ENCODE measurements around the gene SPTBN2.

Gene SPTBN2

DNA sequence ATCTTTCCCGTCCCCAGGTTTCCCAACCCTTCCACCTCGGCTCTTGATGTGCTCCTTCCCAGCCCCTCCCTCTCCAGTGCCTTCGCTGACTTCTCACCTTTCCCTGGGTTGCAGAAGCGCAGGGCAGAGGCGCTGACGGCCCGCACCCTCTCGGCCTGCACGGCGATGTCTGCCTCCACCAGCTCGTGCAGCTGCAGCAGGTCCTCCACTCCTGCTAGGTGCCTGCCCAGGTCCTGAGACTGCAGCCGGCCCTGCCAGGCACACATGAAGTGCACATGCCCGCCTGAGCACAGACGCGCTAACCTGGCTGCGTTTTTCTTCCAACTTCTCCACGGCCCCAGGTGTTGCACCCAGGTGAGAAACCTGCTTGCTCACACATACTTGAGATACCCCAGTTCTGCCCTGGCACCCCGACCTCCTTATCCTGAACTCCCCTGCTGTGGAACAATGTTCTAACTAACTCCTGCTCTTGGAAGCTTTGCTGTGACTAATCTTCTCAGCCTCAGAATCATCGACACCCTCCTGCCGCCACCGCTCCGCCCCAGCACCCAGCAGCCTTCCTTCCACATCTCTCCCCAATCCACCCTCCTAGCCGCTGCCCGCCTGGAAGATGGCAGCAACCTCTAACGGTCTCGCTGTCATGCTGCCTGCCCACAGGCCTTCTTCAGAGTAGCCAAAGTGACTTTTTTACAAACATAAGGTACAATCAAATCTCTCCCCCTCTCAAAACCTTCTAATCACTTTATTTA, 23.3 kb downstream of the SPTBN2 start:
- Histone ChIP-seq H3K4me3 (ENCODE audit: low read length) (no peak overlapping the region), H2AFZ (ENCODE audit: low read depth, low read length) (no peak overlapping the region), H3K27me3 (ENCODE audit: insufficient read depth, low read length) (no peaks in the 10 kb centered on the region), H3K4me1 (ENCODE audit: insufficient read depth, low read length) (no peaks in the 10 kb centered on the region), H3K9me3 (ENCODE audit: low read length) (peaks cover 7% of the 10 kb centered on the region), H3K36me3 (ENCODE audit: insufficient read depth, low read length) (peaks cover 65% of the 10 kb centered on the region)

DNA sequence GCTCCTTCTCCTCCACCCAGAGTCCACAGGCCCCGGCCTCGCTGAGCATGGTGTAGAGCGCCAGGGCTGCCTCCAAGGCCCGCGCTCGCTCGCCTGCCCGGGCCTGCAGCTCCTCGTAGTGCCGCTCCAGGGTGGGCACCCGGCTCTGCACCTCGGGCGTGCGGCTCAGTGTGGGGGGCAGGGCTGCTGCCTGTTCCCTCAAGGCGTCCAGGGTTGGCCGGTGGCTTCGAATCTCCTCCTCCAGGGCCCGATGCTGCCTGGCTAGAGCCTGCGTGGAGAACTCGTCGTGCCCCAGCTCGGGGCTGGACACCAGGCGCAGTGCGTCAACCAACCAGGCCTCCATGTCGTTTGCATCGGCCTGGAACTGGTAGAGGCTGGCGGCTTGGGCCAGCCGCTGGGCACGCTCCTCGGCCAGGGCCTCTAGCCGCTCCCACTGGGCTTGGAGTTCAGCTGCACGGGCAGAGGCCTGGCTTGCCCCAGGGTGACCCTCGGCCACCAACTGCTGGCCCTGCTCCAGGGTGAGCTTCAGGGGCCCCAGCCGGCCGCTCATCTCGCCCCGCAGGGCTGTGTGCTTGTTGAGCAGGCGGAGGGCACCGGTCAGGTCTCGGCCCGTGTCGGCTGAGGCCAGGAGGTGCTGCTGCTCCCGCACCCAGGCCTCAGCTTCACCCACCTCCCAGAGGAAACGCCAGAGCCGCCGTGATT, 24.2 kb downstream of the SPTBN2 start:
- no peak overlapping the region for H2AFZ ChIP-seq (ENCODE audit: low read depth, low read length)
- no peaks in the 10 kb centered on the region for H3K4me1 ChIP-seq (ENCODE audit: insufficient read depth, low read length)
- no peak overlapping the region for H3K4me3 ChIP-seq (ENCODE audit: low read length)
- H3K27me3 ChIP-seq (ENCODE audit: insufficient read depth, low read length): no peaks in the 10 kb centered on the region
- H3K36me3 ChIP-seq (ENCODE audit: insufficient read depth, low read length): peaks cover 67% of the 10 kb centered on the region
- peaks cover 13% of the 10 kb centered on the region for H3K9me3 ChIP-seq (ENCODE audit: low read length)

DNA sequence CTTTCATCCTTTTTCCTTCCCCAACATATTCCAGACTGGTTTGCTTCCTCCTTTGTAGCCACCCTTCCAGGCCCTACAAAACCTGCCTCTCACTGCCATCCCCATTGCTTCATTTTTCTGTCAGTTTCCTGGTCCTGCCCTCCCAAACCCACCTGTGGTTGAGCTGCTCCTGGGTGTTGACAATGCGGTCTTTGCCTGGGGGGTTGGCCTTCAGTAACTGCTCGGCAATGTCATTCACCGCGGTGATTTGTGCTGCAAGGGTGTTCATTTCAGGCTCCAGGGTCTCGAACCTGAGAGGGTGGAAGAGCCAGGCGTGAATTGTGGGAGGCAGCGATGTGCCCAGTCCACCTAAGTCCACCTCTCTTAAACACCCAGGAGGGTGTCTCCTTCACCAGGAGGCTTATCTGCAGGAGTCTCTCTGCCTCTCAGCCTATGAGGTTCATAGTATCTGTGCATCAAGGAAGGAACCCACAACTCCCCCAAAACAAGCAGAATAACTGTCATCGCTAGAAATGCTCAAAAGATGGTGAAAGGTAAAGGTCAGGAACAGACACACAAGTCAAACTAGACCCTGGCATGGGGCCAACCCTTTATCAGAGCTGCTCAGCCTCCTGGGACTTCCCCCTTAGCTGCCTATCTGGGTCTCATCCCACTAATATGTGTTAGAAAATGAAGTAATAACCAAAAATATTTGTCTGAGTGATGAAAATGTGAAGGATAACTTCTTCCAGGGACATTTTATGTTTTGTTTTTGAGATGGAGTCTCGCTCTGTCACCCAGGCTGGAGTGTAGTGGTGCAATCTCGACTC, 27.4 kb downstream of the SPTBN2 start:
- Histone ChIP-seq H3K9me3 (ENCODE audit: low read length) (peaks cover 18% of the 10 kb centered on the region), H3K4me1 (ENCODE audit: insufficient read depth, low read length) (no peaks in the 10 kb centered on the region), H3K27me3 (ENCODE audit: insufficient read depth, low read length) (no peaks in the 10 kb centered on the region), H2AFZ (ENCODE audit: low read depth, low read length) (no peak overlapping the region), H3K36me3 (ENCODE audit: insufficient read depth, low read length) (peaks cover 73% of the 10 kb centered on the region), H3K4me3 (ENCODE audit: low read length) (no peak overlapping the region)

DNA sequence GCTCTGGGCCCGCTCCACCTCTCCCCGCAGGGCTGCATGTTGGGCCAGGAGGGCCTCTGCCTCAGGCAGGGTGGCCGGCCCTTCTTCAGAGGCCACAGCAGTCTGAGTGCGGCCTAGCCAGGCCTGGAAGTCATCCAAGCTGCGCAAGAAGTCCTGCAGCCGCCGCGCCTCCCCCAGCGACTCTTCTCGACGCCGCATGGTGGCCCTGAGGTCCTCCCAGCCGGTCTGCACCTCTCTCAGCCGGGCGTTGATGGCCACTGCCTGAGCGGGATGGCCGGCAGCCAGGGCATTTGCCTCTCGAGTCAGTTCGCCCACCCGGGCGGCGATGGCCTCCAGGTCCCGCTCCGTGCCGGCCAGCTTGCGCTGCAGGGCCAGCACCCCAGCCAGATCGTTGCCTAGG, 28.3 kb downstream of the SPTBN2 start:
- no peak overlapping the region for H3K4me3 ChIP-seq (ENCODE audit: low read length)
- peaks cover 76% of the 10 kb centered on the region for H3K36me3 ChIP-seq (ENCODE audit: insufficient read depth, low read length)
- H2AFZ ChIP-seq (ENCODE audit: low read depth, low read length): no peak overlapping the region
- H3K27me3 ChIP-seq (ENCODE audit: insufficient read depth, low read length): no peaks in the 10 kb centered on the region
- no peaks in the 10 kb centered on the region for H3K4me1 ChIP-seq (ENCODE audit: insufficient read depth, low read length)
- H3K9me3 ChIP-seq (ENCODE audit: low read length): peaks cover 18% of the 10 kb centered on the region

DNA sequence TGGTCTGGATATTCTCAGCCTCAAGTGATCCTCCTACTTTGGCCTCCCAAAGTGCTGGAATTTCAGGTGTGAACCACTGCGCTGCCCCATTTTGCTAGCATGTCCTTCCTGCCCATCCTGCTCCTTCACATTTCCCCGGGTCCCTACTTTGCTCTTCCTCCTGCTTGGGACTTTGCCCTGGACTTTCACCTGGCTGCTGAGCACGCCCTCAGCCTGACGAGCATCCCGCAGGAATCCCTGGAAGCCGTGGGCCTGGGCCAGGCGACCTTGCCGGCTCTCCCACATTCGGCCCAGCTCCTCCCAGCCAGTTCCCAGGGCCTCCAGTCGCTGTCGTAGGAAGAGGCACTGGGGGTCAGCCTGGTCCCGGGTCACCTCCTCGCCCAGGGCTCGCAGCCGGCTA, 28.7 kb downstream of the SPTBN2 start:
- no peak overlapping the region for H3K4me3 ChIP-seq (ENCODE audit: low read length)
- H3K4me1 ChIP-seq (ENCODE audit: insufficient read depth, low read length): no peaks in the 10 kb centered on the region
- H3K36me3 ChIP-seq (ENCODE audit: insufficient read depth, low read length): peaks cover 72% of the 10 kb centered on the region
- no peak overlapping the region for H2AFZ ChIP-seq (ENCODE audit: low read depth, low read length)
- peaks cover 18% of the 10 kb centered on the region for H3K9me3 ChIP-seq (ENCODE audit: low read length)
- no peaks in the 10 kb centered on the region for H3K27me3 ChIP-seq (ENCODE audit: insufficient read depth, low read length)

DNA sequence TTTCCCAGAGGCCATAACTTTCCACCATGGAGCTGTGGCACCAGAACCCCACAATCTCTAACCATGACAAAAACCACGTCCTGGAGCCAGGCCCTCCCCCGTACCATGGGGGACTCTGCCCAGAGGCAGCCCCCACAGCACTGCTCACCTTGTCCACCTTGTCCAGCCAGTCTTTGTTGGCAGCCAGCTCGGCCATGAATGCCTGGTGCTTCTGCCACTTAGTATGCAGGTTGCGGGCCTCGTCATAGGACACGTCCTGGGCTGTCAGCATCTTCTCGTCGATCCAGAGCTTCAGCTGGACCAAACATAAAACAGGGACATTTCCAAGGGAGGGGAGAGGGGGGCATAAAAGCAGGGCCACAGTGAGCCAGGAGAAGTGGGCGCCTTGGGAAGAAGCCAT, 30.5 kb downstream of the SPTBN2 start:
- Histone ChIP-seq H3K36me3 (ENCODE audit: insufficient read depth, low read length) (peaks cover 67% of the 10 kb centered on the region), H3K4me1 (ENCODE audit: insufficient read depth, low read length) (no peaks in the 10 kb centered on the region), H3K9me3 (ENCODE audit: low read length) (peaks cover 18% of the 10 kb centered on the region), H2AFZ (ENCODE audit: low read depth, low read length) (no peak overlapping the region), H3K27me3 (ENCODE audit: insufficient read depth, low read length) (no peaks in the 10 kb centered on the region), H3K4me3 (ENCODE audit: low read length) (no peak overlapping the region)

DNA sequence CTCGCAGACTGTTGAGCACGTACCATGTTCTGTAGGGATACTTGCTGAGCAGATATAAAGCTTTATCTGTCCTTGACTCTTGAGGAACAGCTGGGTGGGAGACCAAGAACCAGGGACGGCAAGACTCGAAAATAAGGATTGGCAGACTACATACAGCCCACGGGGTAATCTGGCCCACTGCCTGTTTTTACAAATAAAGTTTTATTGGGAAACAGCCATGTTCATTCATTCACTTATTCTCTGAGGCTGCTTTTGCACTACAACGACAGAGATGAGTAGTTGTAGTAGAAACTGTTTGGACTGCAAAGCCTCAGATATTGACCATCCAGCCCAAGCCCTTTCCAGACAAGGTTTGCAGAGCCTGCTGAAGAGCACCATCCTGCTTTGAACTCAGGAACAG, 31.0 kb downstream of the SPTBN2 start:
- Histone ChIP-seq H3K4me1 (ENCODE audit: insufficient read depth, low read length) (no peaks in the 10 kb centered on the region), H3K27me3 (ENCODE audit: insufficient read depth, low read length) (no peaks in the 10 kb centered on the region), H3K36me3 (ENCODE audit: insufficient read depth, low read length) (peaks cover 72% of the 10 kb centered on the region), H3K4me3 (ENCODE audit: low read length) (no peak overlapping the region), H3K9me3 (ENCODE audit: low read length) (peaks cover 18% of the 10 kb centered on the region), H2AFZ (ENCODE audit: low read depth, low read length) (no peak overlapping the region)

DNA sequence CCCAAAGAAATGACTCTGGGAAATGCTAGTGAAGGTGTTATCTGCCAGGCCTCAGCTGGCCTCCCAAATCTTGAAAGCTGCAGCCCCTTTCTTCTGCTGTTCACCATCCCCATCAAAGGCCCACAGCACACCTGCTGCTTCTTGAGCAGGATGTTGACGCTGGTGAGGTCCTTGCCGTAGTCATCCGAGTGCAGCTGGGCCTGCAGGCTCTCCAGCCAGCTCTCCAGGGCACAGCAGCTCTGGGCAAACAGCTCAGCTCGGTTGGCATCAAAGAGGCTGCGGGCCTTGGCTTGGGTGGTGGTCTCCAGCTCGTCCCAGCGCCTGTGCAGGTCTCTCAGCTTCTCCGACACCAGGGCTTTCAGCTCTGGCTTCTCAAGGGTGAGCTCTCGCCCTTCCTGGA, 32.9 kb downstream of the SPTBN2 start:
- no peaks in the 10 kb centered on the region for H3K4me1 ChIP-seq (ENCODE audit: insufficient read depth, low read length)
- peaks cover 78% of the 10 kb centered on the region for H3K36me3 ChIP-seq (ENCODE audit: insufficient read depth, low read length)
- no peak overlapping the region for H3K4me3 ChIP-seq (ENCODE audit: low read length)

DNA sequence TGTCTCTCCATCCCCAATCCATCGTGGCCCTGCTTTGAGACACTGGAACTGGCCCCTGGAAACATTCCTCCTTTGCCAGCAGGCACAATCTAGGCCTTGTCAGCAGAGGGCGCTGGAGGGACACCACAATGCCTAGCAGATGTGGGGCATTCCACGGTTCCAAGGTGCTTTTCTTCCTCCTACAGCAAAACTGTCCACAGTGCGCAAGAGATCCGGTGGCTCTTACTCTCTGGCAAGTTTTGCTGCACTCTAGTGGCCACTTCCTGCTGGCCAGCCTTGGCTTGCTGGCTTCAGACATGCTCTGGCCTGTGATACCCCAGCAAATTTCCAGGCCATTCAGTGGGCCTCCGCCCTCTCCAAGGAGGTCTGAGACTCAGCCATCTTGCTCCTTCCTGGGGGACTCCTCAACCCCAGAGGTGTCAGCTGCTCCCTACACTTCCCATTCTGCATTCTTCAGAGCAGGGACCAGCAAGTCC, 34.2 kb downstream of the SPTBN2 start:
- H3K27me3 ChIP-seq (ENCODE audit: insufficient read depth, low read length): no peaks in the 10 kb centered on the region
- no peak overlapping the region for H2AFZ ChIP-seq (ENCODE audit: low read depth, low read length)
- H3K9me3 ChIP-seq (ENCODE audit: low read length): peaks cover 6% of the 10 kb centered on the region
- peaks cover 73% of the 10 kb centered on the region for H3K36me3 ChIP-seq (ENCODE audit: insufficient read depth, low read length)
- H3K4me1 ChIP-seq (ENCODE audit: insufficient read depth, low read length): no peaks in the 10 kb centered on the region
- no peak overlapping the region for H3K4me3 ChIP-seq (ENCODE audit: low read length)

More for the DNA sequence above, 32.9 kb downstream of the SPTBN2 start:
- Histone ChIP-seq H3K27me3 (ENCODE audit: insufficient read depth, low read length) (no peaks in the 10 kb centered on the region), H3K9me3 (ENCODE audit: low read length) (peaks cover 15% of the 10 kb centered on the region), H2AFZ (ENCODE audit: low read depth, low read length) (no peak overlapping the region)

DNA sequence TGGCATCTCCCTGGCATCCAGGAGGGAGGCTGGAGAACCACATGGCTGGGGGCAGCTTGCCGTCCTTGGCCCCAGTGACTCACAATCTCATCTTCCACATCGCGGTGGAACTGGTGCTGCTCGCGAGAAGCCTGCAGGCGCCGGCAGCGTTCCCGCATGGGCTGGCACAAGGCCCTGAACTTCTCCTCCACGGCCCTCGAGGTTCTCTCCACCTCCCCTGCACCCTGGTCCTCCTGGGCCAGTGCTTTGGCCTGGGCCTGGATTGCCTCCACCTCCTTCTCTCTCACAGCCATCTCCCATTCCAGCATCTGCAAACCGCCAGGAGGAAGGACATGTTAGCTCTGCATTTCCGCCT, 35.0 kb downstream of the SPTBN2 start:
- H2AFZ ChIP-seq (ENCODE audit: low read depth, low read length): no peak overlapping the region
- no peaks in the 10 kb centered on the region for H3K27me3 ChIP-seq (ENCODE audit: insufficient read depth, low read length)
- no peaks in the 10 kb centered on the region for H3K4me1 ChIP-seq (ENCODE audit: insufficient read depth, low read length)
- no peaks in the 10 kb centered on the region for H3K9me3 ChIP-seq (ENCODE audit: low read length)
- H3K4me3 ChIP-seq (ENCODE audit: low read length): no peak overlapping the region
- peaks cover 70% of the 10 kb centered on the region for H3K36me3 ChIP-seq (ENCODE audit: insufficient read depth, low read length)

DNA sequence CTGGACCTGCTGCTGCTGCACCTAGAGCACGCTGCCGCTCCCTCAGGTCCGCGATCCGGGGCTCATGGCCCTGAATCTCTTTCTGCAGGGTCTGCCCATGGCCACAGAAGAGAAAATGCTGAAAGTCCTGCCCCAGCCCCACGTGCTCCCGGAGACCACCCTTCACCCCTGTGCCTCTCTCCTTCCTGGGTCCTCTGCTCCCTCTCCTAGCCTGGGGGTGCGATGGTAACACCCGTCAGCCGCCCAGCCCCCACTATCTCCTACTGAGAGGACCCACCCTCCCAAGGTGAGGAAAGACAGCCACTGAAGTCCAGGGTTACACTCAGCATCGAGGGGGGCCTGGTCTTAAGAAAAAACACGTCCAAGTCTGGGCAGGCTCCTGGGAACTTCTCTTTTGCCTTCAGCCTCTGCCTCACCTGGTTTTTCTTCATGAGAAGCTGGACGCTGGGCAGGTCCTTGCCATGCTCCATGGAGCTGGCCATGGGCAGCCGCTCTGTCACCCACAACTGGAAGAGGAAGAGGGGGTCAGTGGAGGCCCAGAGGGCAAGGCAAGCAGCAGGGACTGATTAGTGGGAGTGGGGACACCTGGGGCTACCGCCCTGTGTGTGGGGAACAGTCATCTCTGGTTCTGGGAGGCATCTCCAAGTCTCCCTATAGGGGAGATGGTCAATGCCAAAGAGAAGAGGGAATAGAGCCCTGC, 35.5 kb downstream of the SPTBN2 start:
- Histone ChIP-seq H3K9me3 (ENCODE audit: low read length) (no peaks in the 10 kb centered on the region), H2AFZ (ENCODE audit: low read depth, low read length) (no peak overlapping the region), H3K36me3 (ENCODE audit: insufficient read depth, low read length) (peaks cover 66% of the 10 kb centered on the region), H3K4me3 (ENCODE audit: low read length) (no peak overlapping the region), H3K27me3 (ENCODE audit: insufficient read depth, low read length) (no peaks in the 10 kb centered on the region), H3K4me1 (ENCODE audit: insufficient read depth, low read length) (no peaks in the 10 kb centered on the region)

DNA sequence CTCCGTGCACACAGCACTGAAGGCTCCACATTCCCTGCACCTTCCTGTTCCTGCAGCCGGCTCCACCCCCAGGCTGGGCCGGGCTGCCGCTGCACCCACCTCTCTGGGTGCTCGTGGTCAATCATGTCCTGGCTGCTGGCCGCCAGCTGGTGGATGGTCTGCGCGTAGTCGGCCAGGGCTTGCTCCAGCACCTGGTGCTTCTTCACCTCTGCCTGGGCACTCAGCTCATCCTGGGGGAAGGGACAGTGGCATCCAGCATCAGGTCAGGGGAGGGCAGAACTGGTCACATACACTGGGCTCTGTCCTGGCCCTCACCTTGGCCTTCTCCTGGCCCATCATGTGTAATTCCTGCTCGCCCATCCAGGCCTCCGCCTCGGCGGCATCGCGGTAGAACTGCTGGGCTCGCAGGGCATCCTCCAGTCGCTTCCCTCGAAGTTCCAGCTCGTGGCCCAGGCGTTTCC, 36.1 kb downstream of the SPTBN2 start:
- Histone ChIP-seq H3K36me3 (ENCODE audit: insufficient read depth, low read length) (peaks cover 67% of the 10 kb centered on the region), H3K27me3 (ENCODE audit: insufficient read depth, low read length) (no peaks in the 10 kb centered on the region), H2AFZ (ENCODE audit: low read depth, low read length) (no peak overlapping the region), H3K9me3 (ENCODE audit: low read length) (no peaks in the 10 kb centered on the region), H3K4me1 (ENCODE audit: insufficient read depth, low read length) (no peaks in the 10 kb centered on the region), H3K4me3 (ENCODE audit: low read length) (no peak overlapping the region)
